Osteocyte (in vitro differentiated cells): ENCODE data around the gene TLN1. TPM values are rescaled to one million over a fixed set of nuclear protein-coding genes. Genes with fewer than 3 reads are reported as not detected.

ENCODE experiments used
- DNase-seq: peaks from one replicate; pipeline ENCODE4 v3.0.0; 2021; ENCODE audit warnings: mixed read lengths; ENCODE audit not compliant: unreplicated experiment; ENCODE audit errors: extremely low spot score
- H3K27ac Mint-ChIP-seq: one replicate; pipeline ENCODE4 v1.8.0; 2021; ENCODE audit warnings: mild to moderate bottlenecking, mixed read lengths; ENCODE audit not compliant: unreplicated experiment
- H3K27me3 Mint-ChIP-seq: one replicate; pipeline ENCODE4 v1.8.0; 2021; ENCODE audit warnings: mixed read lengths; ENCODE audit not compliant: unreplicated experiment
- H3K36me3 Mint-ChIP-seq: one replicate; pipeline ENCODE4 v1.8.0; 2021; ENCODE audit warnings: mixed read lengths; ENCODE audit not compliant: unreplicated experiment
- H3K4me1 Mint-ChIP-seq: one replicate; pipeline ENCODE4 v1.8.0; 2021; ENCODE audit warnings: mixed read lengths; ENCODE audit not compliant: unreplicated experiment
- H3K4me3 Mint-ChIP-seq: one replicate; pipeline ENCODE4 v1.8.0; 2021; ENCODE audit warnings: mild to moderate bottlenecking, moderate library complexity, mixed read lengths; ENCODE audit not compliant: unreplicated experiment
- H3K9me3 Mint-ChIP-seq: one replicate; pipeline ENCODE4 v1.8.0; 2021; ENCODE audit warnings: mixed read lengths; ENCODE audit not compliant: unreplicated experiment
- total RNA-seq: library from RNA; stranded (reverse); gene quantifications from 2 replicates; pipeline ENCODE4 v1.2.1, GENCODE V29; 2021
- TF ChIP-seq, protein P1 (sequence below): fragments of 200-600 bp; sonication (generic); IDR thresholded peaks from 2 replicates; pipeline ENCODE4 v1.5.0; 2021; ENCODE audit warnings: antibody characterized with exemption, mild to moderate bottlenecking, moderate library complexity

TLN1 gene
- total RNA-seq, 1 donor from 2014 or later, result 439 TPM

DNA sequence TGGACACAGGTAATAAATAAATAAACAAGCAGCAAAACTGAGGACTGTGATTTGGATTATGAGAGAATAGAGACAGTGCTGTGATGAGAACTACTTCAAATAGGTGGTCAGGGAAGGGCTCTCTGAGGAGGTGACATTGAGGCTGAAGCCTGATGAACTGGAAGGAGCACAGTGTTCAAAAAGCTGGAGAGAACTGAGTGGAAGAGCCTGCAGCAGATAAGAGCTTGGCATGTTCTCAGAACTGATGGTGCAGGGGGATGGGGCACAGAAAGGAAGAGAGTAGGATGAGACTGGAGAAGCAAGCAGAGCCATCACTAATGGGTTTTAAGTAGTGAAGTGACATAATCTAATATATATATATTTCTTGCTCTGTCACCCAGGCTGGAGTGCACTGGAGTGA lies 31.1 kb downstream of the TLN1 start:
- Mint-ChIP-seq H3K27me3 (no peaks in the 10 kb centered on the region), H3K36me3 (peaks cover 36% of the 10 kb centered on the region), H3K4me1 (peaks cover 2% of the 10 kb centered on the region), H3K9me3 (no peaks in the 10 kb centered on the region), H3K4me3 (no peak overlapping the region), H3K27ac (no peak overlapping the region)
- TF ChIP-seq, protein P1, sequence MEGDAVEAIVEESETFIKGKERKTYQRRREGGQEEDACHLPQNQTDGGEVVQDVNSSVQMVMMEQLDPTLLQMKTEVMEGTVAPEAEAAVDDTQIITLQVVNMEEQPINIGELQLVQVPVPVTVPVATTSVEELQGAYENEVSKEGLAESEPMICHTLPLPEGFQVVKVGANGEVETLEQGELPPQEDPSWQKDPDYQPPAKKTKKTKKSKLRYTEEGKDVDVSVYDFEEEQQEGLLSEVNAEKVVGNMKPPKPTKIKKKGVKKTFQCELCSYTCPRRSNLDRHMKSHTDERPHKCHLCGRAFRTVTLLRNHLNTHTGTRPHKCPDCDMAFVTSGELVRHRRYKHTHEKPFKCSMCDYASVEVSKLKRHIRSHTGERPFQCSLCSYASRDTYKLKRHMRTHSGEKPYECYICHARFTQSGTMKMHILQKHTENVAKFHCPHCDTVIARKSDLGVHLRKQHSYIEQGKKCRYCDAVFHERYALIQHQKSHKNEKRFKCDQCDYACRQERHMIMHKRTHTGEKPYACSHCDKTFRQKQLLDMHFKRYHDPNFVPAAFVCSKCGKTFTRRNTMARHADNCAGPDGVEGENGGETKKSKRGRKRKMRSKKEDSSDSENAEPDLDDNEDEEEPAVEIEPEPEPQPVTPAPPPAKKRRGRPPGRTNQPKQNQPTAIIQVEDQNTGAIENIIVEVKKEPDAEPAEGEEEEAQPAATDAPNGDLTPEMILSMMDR, result no peak
- no peak for DNase-seq

DNA sequence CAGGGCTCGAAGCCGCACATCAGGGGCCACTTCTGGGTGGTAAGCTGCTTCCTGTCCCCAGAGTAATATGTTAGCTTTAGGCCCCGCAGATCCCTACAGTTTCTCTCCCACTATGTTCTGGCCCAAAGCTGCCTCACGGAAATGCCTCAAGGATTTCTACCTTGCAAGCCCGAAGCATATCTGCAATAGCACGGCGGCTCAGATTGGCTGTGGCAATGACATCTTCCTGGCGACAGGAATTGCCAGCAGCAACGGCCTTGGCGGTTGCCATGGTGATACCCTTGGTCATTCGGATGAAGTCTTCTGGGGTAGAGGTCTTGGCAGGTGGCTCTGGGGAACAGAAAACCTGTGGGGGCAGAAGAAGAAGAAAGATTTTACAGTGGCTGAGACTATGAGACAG lies 32.0 kb downstream of the TLN1 start:
- Mint-ChIP-seq H3K27me3 (no peaks in the 10 kb centered on the region), H3K4me3 (no peak overlapping the region), H3K36me3 (peaks cover 36% of the 10 kb centered on the region), H3K4me1 (peaks cover 2% of the 10 kb centered on the region), H3K27ac (no peak overlapping the region), H3K9me3 (no peaks in the 10 kb centered on the region)
- DNase-seq, result no peak
- TF ChIP-seq, protein P1, result no peak

GRCh38 chr9:35698231-35698630 lies 33.8 kb downstream of the TLN1 start:
- DNase-seq, result no peak
- peaks cover 20% of the 10 kb centered on the region for H3K36me3 Mint-ChIP-seq
- H3K27ac Mint-ChIP-seq, result no peak overlapping the region
- no peaks in the 10 kb centered on the region for H3K9me3 Mint-ChIP-seq
- no peak overlapping the region for H3K4me3 Mint-ChIP-seq
- peaks cover 2% of the 10 kb centered on the region for H3K4me1 Mint-ChIP-seq
- no peaks in the 10 kb centered on the region for H3K27me3 Mint-ChIP-seq
- TF ChIP-seq, protein P1, result no peak

GRCh38 chr9:35697486-35697885 lies 34.5 kb downstream of the TLN1 start:
- Mint-ChIP-seq H3K36me3 (peaks cover 15% of the 10 kb centered on the region), H3K4me3 (no peak overlapping the region), H3K4me1 (peaks cover 2% of the 10 kb centered on the region), H3K27ac (peak overlapping the region; percentile 4), H3K27me3 (no peaks in the 10 kb centered on the region), H3K9me3 (no peaks in the 10 kb centered on the region)
- TF ChIP-seq, protein P1, result no peak
- no peak for DNase-seq

- Mint-ChIP-seq H3K36me3 (peaks cover 15% of the 10 kb centered on the region), H3K27me3 (no peaks in the 10 kb centered on the region), H3K9me3 (no peaks in the 10 kb centered on the region), H3K4me3 (no peak overlapping the region), H3K4me1 (peaks cover 5% of the 10 kb centered on the region), H3K27ac (peak overlapping the region; percentile 49)
- TF ChIP-seq, protein P1, result peak; percentile 84
- no peak for DNase-seq
Measured at GRCh38 chr9:35696520-35697215, 35.3 kb downstream of the TLN1 start.
